Breast epithelium (tissue), 3 donors: ENCODE measurements around the gene FER.

ENCODE experiments used
- POLR2A ChIP-seq: fragments of 450-650 bp; IDR thresholded peaks from one replicate; pipeline ENCODE4 v1.6.1; 2016; ENCODE audit warnings: antibody characterized with exemption, mild to moderate bottlenecking, moderate library complexity
- POLR2AphosphoS5 ChIP-seq, 3 donors: sonication (generic); formaldehyde crosslinking; IDR thresholded peaks; one replicate each; pipeline ENCODE4 v1.6.1; 2017; ENCODE audit warnings: antibody characterized with exemption in 3 of 3
- TF ChIP-seq, protein P1 (sequence below), 3 donors: fragments of 450-650 bp; IDR thresholded peaks; one replicate each; pipeline ENCODE4 v1.5.1; 2016 to 2017; ENCODE audit warnings: antibody characterized with exemption in 3 of 3, mild to moderate bottlenecking in 3 of 3, moderate library complexity in 3 of 3

DNA sequence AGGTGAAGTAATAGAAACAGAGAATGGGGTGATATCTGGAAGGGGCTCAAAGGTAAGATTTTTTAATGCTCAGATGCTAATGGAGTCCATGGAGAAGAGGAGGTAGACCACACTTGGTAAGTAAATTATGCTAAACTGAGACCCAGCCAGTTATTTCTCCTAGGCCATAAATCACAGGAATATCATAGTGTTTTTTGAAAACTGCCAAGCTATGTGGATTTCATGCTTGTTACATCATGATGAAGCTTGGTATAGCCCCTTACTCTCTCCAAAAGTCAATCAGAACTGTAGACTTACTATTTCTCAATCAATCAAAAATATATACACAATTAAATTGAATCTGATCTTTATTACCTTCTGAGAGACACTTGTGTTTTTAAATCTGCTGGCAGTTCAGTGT, 409.2 kb downstream of the FER start:
- TF ChIP-seq, protein P1, sequence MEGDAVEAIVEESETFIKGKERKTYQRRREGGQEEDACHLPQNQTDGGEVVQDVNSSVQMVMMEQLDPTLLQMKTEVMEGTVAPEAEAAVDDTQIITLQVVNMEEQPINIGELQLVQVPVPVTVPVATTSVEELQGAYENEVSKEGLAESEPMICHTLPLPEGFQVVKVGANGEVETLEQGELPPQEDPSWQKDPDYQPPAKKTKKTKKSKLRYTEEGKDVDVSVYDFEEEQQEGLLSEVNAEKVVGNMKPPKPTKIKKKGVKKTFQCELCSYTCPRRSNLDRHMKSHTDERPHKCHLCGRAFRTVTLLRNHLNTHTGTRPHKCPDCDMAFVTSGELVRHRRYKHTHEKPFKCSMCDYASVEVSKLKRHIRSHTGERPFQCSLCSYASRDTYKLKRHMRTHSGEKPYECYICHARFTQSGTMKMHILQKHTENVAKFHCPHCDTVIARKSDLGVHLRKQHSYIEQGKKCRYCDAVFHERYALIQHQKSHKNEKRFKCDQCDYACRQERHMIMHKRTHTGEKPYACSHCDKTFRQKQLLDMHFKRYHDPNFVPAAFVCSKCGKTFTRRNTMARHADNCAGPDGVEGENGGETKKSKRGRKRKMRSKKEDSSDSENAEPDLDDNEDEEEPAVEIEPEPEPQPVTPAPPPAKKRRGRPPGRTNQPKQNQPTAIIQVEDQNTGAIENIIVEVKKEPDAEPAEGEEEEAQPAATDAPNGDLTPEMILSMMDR (IDR thresholded peaks at IDR 0.05): no peak
- TF ChIP-seq POLR2A (no peak), POLR2AphosphoS5 (IDR thresholded peaks at IDR 0.05) (no peak)
